GM21737 (cell line): ENCODE measurements around the gene ESR1.
"Not testable (repeated sequence)": the region's sequence is repeated elsewhere in the genome, so short reads cannot be mapped to it uniquely, and the experiment has no call there.

ENCODE experiments used
- ATAC-seq: cut with Tn5 transposase; IDR thresholded peaks from one replicate; pipeline ENCODE4 v1.9.1; 2021; ENCODE audit warnings: mild to moderate bottlenecking, moderate library complexity; ENCODE audit not compliant: unreplicated experiment

ESR1 gene

GRCh38 chr6:152123076-152123475, 315.6 kb downstream of the ESR1 start:
- no peak for ATAC-seq

- ATAC-seq: no peak
These were observed 317.1 kb downstream of the ESR1 start for GRCh38 chr6:152124429-152125074.

- ATAC-seq: no peak
These were observed 320.1 kb downstream of the ESR1 start for GRCh38 chr6:152127432-152128165.

GRCh38 chr6:152129691-152130151, 322.2 kb downstream of the ESR1 start:
- ATAC-seq: no peak

DNA sequence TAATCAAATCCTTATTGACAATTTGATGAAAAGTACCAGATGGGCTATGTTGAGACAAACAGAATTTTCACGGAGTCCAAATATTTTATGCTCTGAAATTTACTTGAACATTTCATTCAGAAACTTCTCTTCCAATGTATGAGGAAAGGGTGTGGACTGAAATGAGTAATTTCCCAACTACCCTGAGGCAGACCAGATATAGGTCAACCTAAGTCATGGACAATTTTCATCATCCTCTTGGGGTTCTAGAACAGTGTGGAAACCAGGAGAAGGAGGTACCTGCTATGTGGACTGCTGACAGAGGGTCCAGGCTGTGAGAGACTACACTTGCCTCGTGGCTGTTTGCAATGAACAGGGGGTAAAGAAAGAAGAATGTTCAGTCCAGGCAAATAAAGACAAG, 323.0 kb downstream of the ESR1 start:
- ATAC-seq: no peak

- no peak for ATAC-seq
These were observed 328.4 kb downstream of the ESR1 start for GRCh38 chr6:152135755-152136448.

- ATAC-seq: no peak
These were observed 329.0 kb downstream of the ESR1 start for GRCh38 chr6:152136449-152136825.

GRCh38 chr6:152138344-152138743, 330.9 kb downstream of the ESR1 start:
- ATAC-seq: not testable (repeated sequence)

DNA sequence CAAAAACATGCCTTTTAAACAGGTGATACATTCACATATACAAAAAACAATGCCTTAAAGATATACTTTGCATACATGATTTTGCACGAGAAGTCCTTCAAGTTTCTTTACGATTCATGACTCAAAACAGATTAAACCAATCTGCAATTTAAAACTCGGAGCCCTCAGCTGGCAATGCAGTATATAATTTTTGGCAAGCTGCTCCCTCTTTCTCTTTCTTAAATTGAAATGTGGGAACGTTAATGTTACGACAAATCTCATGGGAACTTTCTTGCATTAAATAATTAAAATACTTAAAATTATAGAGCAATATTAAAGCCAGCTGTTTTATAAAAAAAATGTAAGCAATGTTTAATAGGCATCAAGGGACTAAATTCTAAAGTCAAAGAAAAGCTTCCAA, 334.6 kb downstream of the ESR1 start:
- ATAC-seq: no peak

DNA sequence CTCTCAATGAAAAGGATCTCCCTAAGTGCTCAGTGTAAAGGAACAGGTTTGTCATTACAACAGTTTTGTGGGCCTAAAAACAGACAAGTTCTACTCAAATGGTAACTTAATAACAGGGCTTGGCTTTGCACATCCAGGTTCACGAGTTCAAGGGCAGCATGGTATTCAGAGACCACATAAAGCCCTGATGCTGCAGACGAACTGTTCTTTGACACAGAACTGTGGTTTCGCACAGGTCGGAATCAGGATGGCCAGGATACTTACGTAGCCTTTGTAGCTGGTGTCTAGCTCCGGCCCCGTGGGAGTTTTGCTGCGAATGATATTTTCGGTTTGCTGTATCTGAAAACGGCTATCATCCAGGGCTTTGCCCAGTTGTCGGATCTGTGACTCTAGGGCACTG, 335.9 kb downstream of the ESR1 start:
- no peak for ATAC-seq

- ATAC-seq: no peak
These were observed 338.9 kb downstream of the ESR1 start for GRCh38 chr6:152146385-152146784.

- no peak for ATAC-seq
These were observed 339.8 kb downstream of the ESR1 start for GRCh38 chr6:152147269-152147668.

GRCh38 chr6:152148412-152148811, 340.9 kb downstream of the ESR1 start:
- ATAC-seq: no peak

- no peak for ATAC-seq
These were observed 342.7 kb downstream of the ESR1 start for GRCh38 chr6:152150196-152150595.

- ATAC-seq: no peak
These were observed 344.4 kb downstream of the ESR1 start for GRCh38 chr6:152151920-152152319.

- no peak for ATAC-seq
These were observed 347.3 kb downstream of the ESR1 start for GRCh38 chr6:152154559-152155356.

DNA sequence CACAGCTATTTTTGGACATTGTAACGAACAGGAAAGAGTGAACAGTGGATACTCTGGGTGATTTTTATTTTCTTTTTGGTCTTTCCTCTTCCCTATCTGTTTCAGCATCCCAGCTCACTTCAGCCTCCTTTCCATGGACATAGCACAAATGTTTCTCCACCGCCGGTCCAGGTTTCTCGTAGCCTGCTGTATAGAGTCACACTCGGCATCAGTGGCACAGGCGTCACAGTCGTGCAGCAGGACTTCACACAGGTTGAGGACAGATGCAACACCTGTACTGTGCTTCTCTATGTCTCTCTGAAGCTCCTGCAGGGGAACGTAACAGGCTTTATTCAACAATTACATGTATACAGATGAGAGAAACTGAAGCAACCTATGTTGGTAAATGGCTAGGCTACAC, 348.3 kb downstream of the ESR1 start:
- ATAC-seq: no peak

DNA sequence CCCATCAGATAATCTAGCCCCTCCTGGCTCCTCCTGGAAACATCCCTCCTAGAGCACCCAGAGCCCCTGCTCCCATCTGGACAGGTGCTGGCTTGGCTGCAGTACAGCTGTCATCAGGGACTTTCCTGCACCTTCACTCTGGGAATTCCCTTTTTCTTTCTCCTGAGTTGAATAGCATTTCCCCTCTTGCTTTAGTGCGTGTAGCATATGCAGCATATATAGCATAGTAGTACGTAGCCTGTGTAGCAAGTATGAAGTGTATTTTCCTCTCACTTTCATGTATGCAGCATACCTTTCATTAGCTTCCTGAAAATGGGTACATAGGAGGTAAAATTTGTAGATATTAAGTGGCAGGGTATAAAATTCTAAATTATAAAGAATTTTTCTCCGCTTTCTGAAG, 352.9 kb downstream of the ESR1 start:
- ATAC-seq: peak; percentile 95

GRCh38 chr6:152161501-152161900, 354.0 kb downstream of the ESR1 start:
- no peak for ATAC-seq

DNA sequence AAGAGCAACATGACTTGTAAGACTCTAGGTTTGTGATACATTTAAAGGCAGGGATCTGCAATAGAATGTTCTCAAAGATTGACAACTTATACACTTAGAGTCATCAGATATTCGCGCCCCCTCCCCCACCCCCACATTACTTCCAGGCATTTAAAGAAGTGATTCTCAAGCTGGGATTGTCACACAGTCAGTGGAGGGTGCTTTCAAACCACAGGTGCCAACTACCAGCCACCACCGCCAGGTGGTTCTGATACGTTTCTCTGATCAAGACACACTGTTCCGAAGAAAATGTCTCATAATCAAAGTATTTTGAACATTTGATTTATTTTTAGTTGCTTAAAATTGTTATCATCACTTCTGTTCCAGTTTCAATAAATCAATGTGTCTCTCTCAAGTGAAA, 357.5 kb downstream of the ESR1 start:
- ATAC-seq: no peak

GRCh38 chr6:152166497-152166896, 359.0 kb downstream of the ESR1 start:
- ATAC-seq: no peak
